HTR-8/SVneo (cell line): ENCODE measurements around the gene UBB.
"Not testable (repeated sequence)": the region's sequence is repeated elsewhere in the genome, so short reads cannot be mapped to it uniquely, and the experiment has no call there.

Experiments used
- DNase-seq: peaks from one replicate; pipeline ENCODE4 v3.0.0; 2011; ENCODE audit warnings: low spot score, mixed read lengths; ENCODE audit not compliant: insufficient read length
- FAIRE-seq: peaks from 2 replicates; lab custom pipeline; 2011; peaks lifted over from hg19 to GRCh38; lab: Jason Lieb, UNC

The UBB gene

DNA sequence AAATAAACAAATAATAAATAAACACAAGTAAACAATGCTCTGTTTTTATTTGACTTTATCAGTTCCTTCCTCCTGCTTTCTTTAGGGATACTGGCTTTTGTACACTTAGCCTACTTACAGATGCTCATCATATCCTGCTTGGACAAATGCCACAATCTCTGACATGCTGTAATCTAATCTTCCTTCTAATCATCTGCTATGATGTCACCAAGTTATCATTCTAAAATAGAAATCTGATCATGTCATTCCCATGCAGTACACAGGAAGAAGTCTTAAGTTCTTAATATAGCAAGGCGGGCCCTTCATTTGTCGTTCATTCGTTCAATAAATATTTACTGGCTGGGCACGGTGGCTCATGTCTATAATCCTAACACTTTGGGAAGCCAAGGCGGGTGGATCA, 9.1 kb upstream of the UBB start:
- DNase-seq (peak; percentile 67), FAIRE-seq (peak; percentile 28)

GRCh38 chr17:16374146-16374938, 6.5 kb upstream of the UBB start:
- no peak for DNase-seq
- no peak for FAIRE-seq

DNA sequence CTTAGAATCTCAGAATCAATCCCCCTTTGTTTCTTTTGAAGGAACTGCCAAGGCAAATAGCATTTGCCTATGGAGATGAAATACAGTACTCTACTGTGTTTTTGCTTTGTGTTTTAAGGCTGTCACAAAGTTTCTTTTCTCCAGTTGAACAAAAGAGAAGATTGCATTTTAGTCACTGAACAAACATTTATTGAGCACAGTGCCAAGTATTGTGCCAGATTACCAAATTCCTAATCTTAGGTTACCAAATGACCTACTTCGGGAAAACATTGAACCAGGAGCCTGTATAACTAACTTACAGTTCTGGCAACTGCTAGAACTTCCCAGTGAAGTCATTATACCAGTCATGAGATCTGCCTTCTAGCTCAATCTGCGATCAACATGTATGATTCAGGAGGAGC, 3.0 kb upstream of the UBB start:
- FAIRE-seq (no peak), DNase-seq (no peak)

DNA sequence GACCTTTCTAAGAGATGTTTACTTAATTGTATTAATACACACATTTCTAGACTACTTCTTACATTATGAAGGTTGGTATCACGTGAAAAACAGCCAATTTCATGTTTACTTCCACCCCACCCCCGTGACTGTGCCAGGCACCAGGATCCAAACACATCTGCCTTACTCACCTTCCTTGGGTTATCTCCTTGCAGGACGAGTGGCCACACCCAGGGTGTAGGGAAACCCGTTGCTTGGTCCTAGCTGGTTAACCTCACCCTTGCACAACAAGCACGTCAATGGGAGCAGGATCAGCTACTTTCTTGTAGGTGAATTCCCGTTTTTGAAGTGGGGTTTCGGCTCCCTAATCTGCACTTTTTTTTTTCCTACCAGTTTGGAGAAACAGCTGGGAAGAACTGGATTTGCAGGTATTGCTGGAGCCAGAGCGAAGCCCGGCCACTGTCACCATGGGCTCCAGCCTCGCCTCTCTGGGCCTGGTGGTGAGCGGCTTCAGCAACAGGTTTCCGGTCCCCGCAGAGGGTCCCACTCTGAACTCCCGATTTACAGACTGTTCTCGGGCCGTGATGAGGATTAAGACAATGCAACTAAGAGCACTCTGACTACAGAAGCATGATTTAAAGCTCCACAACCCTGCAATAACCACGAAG, 2.1 kb upstream of the UBB start:
- DNase-seq (no peak), FAIRE-seq (peak; percentile 49)

- FAIRE-seq, result no peak
Observed at GRCh38 chr17:16379654-16380053, 1.2 kb upstream of the UBB start.

GRCh38 chr17:16381496-16381820, 567 bp downstream of the UBB start:
- DNase-seq, result no peak
- FAIRE-seq, result no peak

More at GRCh38 chr17:16379654-16380053, 1.2 kb upstream of the UBB start:
- DNase-seq, result no peak

GRCh38 chr17:16383216-16383615, 2.3 kb downstream of the UBB start:
- no peak for FAIRE-seq
- no peak for DNase-seq

DNA sequence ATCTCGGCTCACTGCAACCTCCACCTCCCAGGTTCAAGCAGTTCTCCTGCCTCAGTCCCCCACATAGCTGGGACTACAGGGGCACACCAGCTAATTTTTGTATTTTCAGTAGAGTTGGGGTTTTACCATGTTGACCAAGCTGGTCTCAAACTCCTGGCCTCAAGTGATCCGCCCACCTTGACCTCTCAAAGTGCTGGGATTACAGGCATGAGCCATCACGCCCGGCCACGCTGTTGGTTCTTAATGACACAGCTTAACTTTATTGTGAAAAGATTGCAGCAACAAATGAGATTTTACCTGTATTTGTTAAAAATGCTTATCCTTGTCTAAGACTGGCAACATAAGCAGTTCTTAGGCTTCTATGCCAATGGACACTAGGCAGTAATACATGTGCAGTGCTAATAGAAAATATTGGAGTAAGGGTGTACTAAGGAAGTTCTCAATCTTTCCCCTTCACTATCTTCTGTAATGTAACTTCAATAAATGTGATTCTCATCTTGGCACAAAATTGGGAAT, 2.9 kb downstream of the UBB start:
- DNase-seq (no peak), FAIRE-seq (no peak)

DNA sequence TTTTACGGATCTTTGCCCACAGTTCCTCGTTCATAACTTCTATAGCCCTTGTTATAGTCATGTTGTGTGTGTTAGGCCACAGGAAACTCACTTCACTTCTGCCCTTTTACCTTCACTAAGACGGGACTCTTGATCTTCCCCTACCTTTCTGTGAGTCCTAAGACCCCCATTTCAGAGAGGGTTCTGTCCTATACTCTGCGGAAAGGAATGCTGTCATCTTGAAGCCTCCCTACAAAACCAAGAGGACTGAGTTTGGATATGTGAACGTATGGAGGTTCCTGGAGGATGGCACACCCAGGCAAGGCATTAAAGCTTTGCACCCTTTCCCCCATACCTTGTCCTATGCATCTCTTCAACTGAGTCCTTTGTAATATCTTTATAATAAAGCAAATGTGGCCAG, 3.7 kb downstream of the UBB start:
- no peak for DNase-seq
- no peak for FAIRE-seq

DNA sequence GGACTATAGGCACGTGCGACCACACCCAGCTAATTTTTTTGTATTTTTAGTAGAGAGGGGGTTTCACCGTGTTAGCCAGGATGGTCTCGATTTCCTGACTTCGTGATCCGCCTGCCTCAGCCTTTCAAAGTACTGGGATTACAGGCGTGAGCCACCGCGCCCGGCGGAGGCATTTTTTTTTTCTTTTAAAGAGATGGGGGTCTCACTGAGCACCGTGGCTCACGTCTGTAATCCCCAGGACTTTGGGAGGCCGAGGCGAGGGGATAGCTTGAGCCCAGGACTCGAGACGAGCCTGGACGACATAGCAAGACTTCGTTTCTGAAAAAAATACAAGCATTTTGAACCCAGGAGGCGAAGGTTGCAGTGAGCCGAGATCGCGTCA, 5.2 kb downstream of the UBB start:
- not testable (repeated sequence) for FAIRE-seq

GRCh38 chr17:16391451-16391850, 10.6 kb downstream of the UBB start:
- DNase-seq (no peak), FAIRE-seq (no peak)

More for the DNA sequence above, 5.2 kb downstream of the UBB start:
- not testable (repeated sequence) for DNase-seq

DNA sequence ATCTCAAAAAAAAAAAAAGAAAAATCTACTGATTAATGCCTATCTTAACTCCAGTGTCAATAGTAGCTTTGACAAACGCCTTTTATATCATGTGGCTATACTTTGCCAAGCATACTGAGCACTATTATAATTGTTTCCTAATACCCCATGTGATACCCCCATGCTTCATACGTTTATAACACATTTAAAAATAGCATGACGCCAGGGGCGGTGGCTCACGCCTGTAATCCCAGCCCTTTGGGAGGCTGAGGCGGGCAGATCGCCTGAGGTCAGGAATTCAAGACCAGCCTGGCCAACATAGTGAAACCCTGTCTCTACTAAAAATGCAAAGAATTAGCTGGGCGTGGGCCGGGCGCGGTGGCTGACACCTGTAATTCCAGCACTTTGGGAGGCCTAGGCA, 11.6 kb downstream of the UBB start:
- not testable (repeated sequence) for FAIRE-seq

GRCh38 chr17:16395887-16396286, 15.0 kb downstream of the UBB start:
- not testable (repeated sequence) for DNase-seq
- peak; percentile 63 for FAIRE-seq

More for the DNA sequence above, 11.6 kb downstream of the UBB start:
- not testable (repeated sequence) for DNase-seq

DNA sequence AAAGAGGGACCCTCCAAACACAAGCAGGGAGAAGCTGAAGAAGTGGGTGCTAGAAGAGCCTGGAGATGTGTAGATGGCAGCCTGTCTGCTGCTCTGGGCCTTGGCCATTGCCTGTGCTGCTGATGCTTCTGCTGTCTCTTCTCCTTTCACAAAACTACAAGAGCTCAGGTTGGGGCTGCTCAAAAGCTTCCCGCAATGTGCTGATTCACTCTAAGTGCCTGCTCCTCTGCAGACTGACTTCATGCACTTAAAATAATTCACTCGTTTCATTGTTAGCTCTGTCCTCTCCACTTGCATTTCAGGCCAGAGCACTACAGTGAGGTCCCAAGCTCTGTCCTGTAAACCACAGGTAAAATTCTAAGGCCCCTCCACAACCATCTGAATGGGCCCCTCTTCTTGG, 15.8 kb downstream of the UBB start:
- FAIRE-seq, DNase-seq: not testable (repeated sequence)

DNA sequence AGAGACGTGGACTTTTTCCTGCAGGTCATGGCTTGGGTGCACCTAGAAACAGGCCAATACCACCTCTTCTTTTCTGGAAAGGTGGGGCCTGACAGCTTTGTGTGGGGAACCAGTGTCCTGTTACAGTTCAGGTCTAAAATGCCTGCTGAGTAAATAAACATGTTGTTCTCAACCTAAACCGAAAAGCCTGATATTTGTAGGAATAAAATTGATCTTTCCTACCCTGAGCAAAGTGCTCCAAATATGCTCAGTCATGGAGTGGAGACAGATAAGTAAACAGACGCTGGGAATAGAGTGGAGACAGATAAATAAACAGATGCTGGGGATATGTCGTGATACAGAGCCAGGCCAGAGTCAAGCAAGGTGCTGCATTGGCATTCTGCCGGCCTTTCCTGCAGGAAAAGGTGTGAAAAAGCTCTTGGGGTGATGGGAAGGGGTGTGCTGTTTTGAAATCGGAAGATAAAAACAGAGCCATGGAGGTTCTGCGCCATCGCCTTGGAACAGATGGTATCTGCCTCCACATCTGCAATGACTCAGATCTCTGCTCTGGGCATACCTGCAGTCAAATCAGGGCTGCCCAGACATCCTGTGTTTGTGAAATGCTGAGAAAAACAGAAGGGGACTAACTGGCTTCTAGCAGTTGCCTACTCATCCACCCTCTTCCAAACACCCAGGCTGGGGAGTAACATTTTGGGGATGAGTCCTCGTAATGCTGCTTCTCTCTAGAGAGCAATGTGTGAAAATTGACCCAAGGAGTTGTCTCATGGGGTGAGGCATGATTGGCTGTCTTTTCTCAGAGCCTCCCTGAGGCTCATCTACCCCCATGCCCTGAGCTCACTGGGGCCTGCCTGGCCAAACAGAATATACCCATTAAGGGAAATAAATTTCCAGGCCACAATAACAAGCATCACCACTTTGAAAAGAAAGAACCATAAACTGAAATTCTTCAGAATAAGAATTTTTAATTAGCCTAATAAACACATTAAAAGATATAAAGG, 17.7 kb downstream of the UBB start:
- FAIRE-seq (no peak), DNase-seq (no peak)

GRCh38 chr17:16403847-16404246, 23.0 kb downstream of the UBB start:
- FAIRE-seq, DNase-seq: not testable (repeated sequence)

GRCh38 chr17:16406742-16407674, 26.1 kb downstream of the UBB start:
- FAIRE-seq (no peak), DNase-seq (no peak)

GRCh38 chr17:16407911-16408588, 27.2 kb downstream of the UBB start:
- FAIRE-seq (no peak), DNase-seq (no peak)
